A549 treated with CpdA at 1 μM for 4 hours (cell line): Measurements from ENCODE around the gene MTRFR. TPM values are rescaled to one million over a fixed set of nuclear protein-coding genes. Genes with fewer than 3 reads are reported as not detected.

Experiments
- total RNA-seq: library from RNA; stranded (reverse); fragments of 200-300 nt; extraction: Qiagen RNA extraction; gene quantifications from 5 replicates; pipeline ENCODE4 v1.2.3, GENCODE V29; 2022; ENCODE audit warnings: low read depth

MTRFR gene
- 12.8 to 21.0 TPM (median 16.0 TPM) in 5 replicates for total RNA-seq

DNA sequence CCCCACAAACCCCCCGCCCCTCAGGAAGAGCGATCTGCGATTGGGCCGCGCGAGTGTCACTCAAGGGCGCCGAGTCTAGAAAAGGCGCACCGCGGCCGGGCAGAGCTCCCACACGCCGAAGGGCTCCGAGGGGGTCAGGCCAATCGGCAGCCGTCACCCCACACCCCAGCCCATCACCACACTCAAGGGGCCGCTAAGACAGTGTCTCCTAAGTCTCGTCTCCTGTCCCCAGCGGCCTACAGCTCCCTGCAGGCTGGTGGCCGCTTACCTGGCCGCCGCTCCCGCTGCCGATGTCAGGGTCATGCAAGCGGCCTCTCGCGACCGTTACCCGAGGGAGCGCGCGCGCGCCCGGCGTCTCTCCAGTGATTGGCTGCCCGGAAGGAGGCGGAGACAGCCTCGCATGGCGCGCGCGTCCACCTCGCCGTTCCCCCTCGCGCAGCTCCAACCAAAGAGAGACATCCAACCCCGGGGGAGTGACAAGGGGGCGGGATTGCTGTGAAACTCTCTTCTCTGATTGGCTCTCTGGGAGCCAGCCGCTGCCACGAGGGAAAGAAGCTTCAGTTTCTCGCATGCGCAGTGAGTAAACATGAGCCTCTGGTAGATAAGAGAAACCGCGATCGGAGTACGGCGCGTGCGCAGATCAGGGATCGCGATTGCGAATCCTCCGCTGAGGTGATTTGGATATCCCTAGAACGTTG lies at the start of gene MTRFR, which contains the start of gene MPHOSPH9:
Gene MTRFR, plus strand, starts transcription at position 630 of the 698 bp plus-strand sequence. CDS start 20,239 bp downstream, outside the sequence.
Gene MPHOSPH9, minus strand, starts transcription at position 335 of the 698 bp plus-strand sequence. CDS start 2,777 bp downstream, outside the sequence.

Other genes starting within 250 kb of the MTRFR start
- gene PITPNM2, start 82.3 kb upstream of the MTRFR start, total RNA-seq = 13.8 to 20.0 TPM (median 16.4 TPM) in 5 replicates
- 16.1 to 32.0 TPM (median 23.9 TPM) in 5 replicates for gene MPHOSPH9, start 295 bp upstream of the MTRFR start, total RNA-seq
- 99.6 to 167 TPM (median 161 TPM) in 5 replicates for gene CDK2AP1, start 38.4 kb downstream of the MTRFR start, total RNA-seq
- gene SBNO1, start 131.4 kb downstream of the MTRFR start, total RNA-seq = 20.5 to 29.8 TPM (median 25.6 TPM) in 5 replicates
- 47.8 to 58.0 TPM (median 51.4 TPM) in 5 replicates for gene KMT5A, start 150.7 kb downstream of the MTRFR start, total RNA-seq
- 1.5 to 1.7 TPM (median 1.7 TPM) in 5 replicates for gene RILPL2, start 203.2 kb downstream of the MTRFR start, total RNA-seq
- gene SNRNP35, start 224.7 kb downstream of the MTRFR start, total RNA-seq = 16.9 to 20.6 TPM (median 19.1 TPM) in 5 replicates